HEK293 (cell line): Measurements from ENCODE around the gene STK32A.

Source experiments
- CTCF ChIA-PET: fragments of 350-600 bp; formaldehyde crosslinking; extraction: SDS; loops from one replicate; lab custom pipeline; 2021; ENCODE audit warnings: antibody characterized with exemption; lab: Yijun Ruan, JAX
- POLR2A ChIA-PET: fragments of 300-600 bp; formaldehyde crosslinking; extraction: SDS; loops from one replicate; lab custom pipeline; 2020; ENCODE audit warnings: antibody characterized with exemption, inconsistent platforms; lab: Yijun Ruan, JAX
- H3K27ac ChIP-seq: fragments of 200-500 bp; sonication (Bioruptor generic); 2 replicates; pipeline ENCODE4 v1.5.1; 2014; ENCODE audit warnings: low read depth, low read length, control low read depth, inconsistent platforms; ENCODE audit errors: extremely low read depth
- H3K36me3 ChIP-seq, 2 experiments: fragments of 200-500 bp in 1 of 2; sonication (Bioruptor generic) in 1 of 2; 1 replicate in 1 of 2; 2 replicates in 1 of 2; pipeline ENCODE4 v1.5.1; 2014 to 2017; ENCODE audit warnings: inconsistent platforms in 2 of 2, low read length in 2 of 2; ENCODE audit not compliant: control insufficient read depth in 2 of 2, insufficient read depth in 1 of 2
- H3K4me1 ChIP-seq: fragments of 200-500 bp; sonication (Bioruptor generic); 2 replicates; pipeline ENCODE4 v1.5.1; 2014; ENCODE audit warnings: mild to moderate bottlenecking, low read length, inconsistent platforms; ENCODE audit not compliant: control insufficient read depth, insufficient read depth
- H3K4me3 ChIP-seq: 2 replicates; pipeline ENCODE4 v1.5.1; 2011; ENCODE audit warnings: low read depth, mild to moderate bottlenecking, control low read depth, low read length, moderate library complexity
- H3K9me3 ChIP-seq: fragments of 200-500 bp; sonication (Bioruptor generic); 2 replicates; pipeline ENCODE4 v1.5.1; 2014; ENCODE audit warnings: low read depth, low read length, inconsistent platforms; ENCODE audit not compliant: control insufficient read depth, insufficient read depth
- ELK4 ChIP-seq: IDR thresholded peaks from 2 replicates; pipeline ENCODE4 v1.6.1; 2011; ENCODE audit warnings: mild to moderate bottlenecking, low read depth, low read length, borderline replicate concordance
- FEZF1 ChIP-seq: fragments of 450-650 bp; formaldehyde crosslinking; IDR thresholded peaks from 2 replicates; pipeline ENCODE4 v1.5.1; 2016; ENCODE audit warnings: missing biosample characterization, missing genetic modification characterization
- HOXA7 ChIP-seq: sonication (generic); formaldehyde crosslinking; IDR thresholded peaks from 2 replicates; pipeline ENCODE4 v1.8.1; 2022; ENCODE audit warnings: missing genetic modification reagents, borderline replicate concordance
- IKZF3 ChIP-seq: fragments of 450-650 bp; IDR thresholded peaks from 2 replicates; pipeline ENCODE4 v1.5.0; 2018; ENCODE audit warnings: missing biosample characterization, mild to moderate bottlenecking, missing genetic modification characterization, moderate library complexity
- KLF1 ChIP-seq: fragments of 450-650 bp; formaldehyde crosslinking; IDR thresholded peaks from 2 replicates; pipeline ENCODE4 v1.5.1; 2016; ENCODE audit warnings: missing biosample characterization, missing genetic modification characterization
- OVOL3 ChIP-seq: fragments of 450-650 bp; formaldehyde crosslinking; IDR thresholded peaks from 2 replicates; pipeline ENCODE4 v1.5.1; 2016; ENCODE audit warnings: missing biosample characterization, missing genetic modification characterization
- SP2 ChIP-seq: fragments of 450-650 bp; formaldehyde crosslinking; IDR thresholded peaks from 2 replicates; pipeline ENCODE4 v1.5.1; 2016; ENCODE audit warnings: missing biosample characterization, missing genetic modification characterization
- ZBTB21 ChIP-seq: fragments of 450-650 bp; formaldehyde crosslinking; IDR thresholded peaks from 2 replicates; pipeline ENCODE4 v1.5.1; 2017; ENCODE audit warnings: missing biosample characterization, missing genetic modification characterization
- ZBTB6 ChIP-seq: fragments of 450-650 bp; formaldehyde crosslinking; IDR thresholded peaks from 2 replicates; pipeline ENCODE4 v1.5.1; 2017; ENCODE audit warnings: missing biosample characterization, missing genetic modification characterization
- ZFP69B ChIP-seq: fragments of 450-650 bp; formaldehyde crosslinking; IDR thresholded peaks from 2 replicates; pipeline ENCODE4 v1.5.1; 2016; ENCODE audit warnings: missing biosample characterization, missing genetic modification characterization
- ZNF132 ChIP-seq: fragments of 450-650 bp; formaldehyde crosslinking; IDR thresholded peaks from 2 replicates; pipeline ENCODE4 v1.5.1; 2017; ENCODE audit warnings: missing biosample characterization, missing genetic modification characterization, borderline replicate concordance
- ZNF138 ChIP-seq: fragments of 450-650 bp; formaldehyde crosslinking; IDR thresholded peaks from 2 replicates; pipeline ENCODE4 v1.5.1; 2016; ENCODE audit warnings: missing biosample characterization, missing genetic modification characterization, borderline replicate concordance
- ZNF18 ChIP-seq: fragments of 450-650 bp; formaldehyde crosslinking; IDR thresholded peaks from 2 replicates; pipeline ENCODE4 v1.5.1; 2016; ENCODE audit warnings: missing biosample characterization, missing genetic modification characterization
- ZNF2 ChIP-seq: fragments of 450-650 bp; formaldehyde crosslinking; IDR thresholded peaks from 2 replicates; pipeline ENCODE4 v1.5.1; 2016; ENCODE audit warnings: missing biosample characterization, missing genetic modification characterization
- ZNF311 ChIP-seq: fragments of 450-650 bp; formaldehyde crosslinking; IDR thresholded peaks from 2 replicates; pipeline ENCODE4 v1.5.1; 2017; ENCODE audit warnings: missing biosample characterization, missing genetic modification characterization, borderline replicate concordance
- ZNF350 ChIP-seq: fragments of 450-650 bp; formaldehyde crosslinking; IDR thresholded peaks from 2 replicates; pipeline ENCODE4 v1.5.0; 2017; ENCODE audit warnings: missing biosample characterization, mild to moderate bottlenecking, missing genetic modification characterization
- ZNF366 ChIP-seq: fragments of 450-650 bp; formaldehyde crosslinking; conservative IDR thresholded peaks from 2 replicates; pipeline ENCODE4 v1.5.1; 2016; ENCODE audit warnings: missing biosample characterization, missing genetic modification characterization
- ZNF529 ChIP-seq: fragments of 450-650 bp; formaldehyde crosslinking; IDR thresholded peaks from 2 replicates; pipeline ENCODE4 v1.5.1; 2017; ENCODE audit warnings: missing genetic modification characterization, missing biosample characterization; ENCODE audit not compliant: insufficient replicate concordance
- ZNF555 ChIP-seq: fragments of 450-650 bp; formaldehyde crosslinking; conservative IDR thresholded peaks from 2 replicates; pipeline ENCODE4 v1.5.1; 2017; ENCODE audit warnings: missing biosample characterization, mild to moderate bottlenecking, missing genetic modification characterization, inconsistent platforms
- ZNF776 ChIP-seq: fragments of 450-650 bp; formaldehyde crosslinking; IDR thresholded peaks from 2 replicates; pipeline ENCODE4 v1.5.0; 2017; ENCODE audit warnings: missing biosample characterization, missing genetic modification characterization, borderline replicate concordance

Gene STK32A

GRCh38 chr5:147384346-147385193 lies 149.7 kb downstream of the STK32A start:
- Histone ChIP-seq H3K4me3 (no peak overlapping the region), H3K4me1 (no peaks in the 10 kb centered on the region), H3K36me3 (no peaks in the 10 kb centered on the region), H3K9me3 (no peaks in the 10 kb centered on the region), H3K27ac (no peak overlapping the region)
- POLR2A ChIA-PET, result no interaction called here
- TF ChIP-seq ZNF555 (no peak), SP2 (no peak), ZNF18 (tag by site-specific recombination) (no peak), FEZF1 (tag by site-specific recombination) (no peak), ZNF311 (tag by site-specific recombination) (no peak)
- CTCF ChIA-PET, result interaction anchor here (0.6 kb wide), 1 partner anchor 16 kb away, joined by 6 read pairs; no protein-coding TSS in a partner anchor

- POLR2A ChIA-PET, result no interaction called here
- TF ChIP-seq ZFP69B (tag by site-specific recombination), result no peak
- TF ChIP-seq ZBTB6 (tag by site-specific recombination), result no peak
- TF ChIP-seq KLF1 (tag by site-specific recombination), result no peak
- TF ChIP-seq OVOL3 (tag by site-specific recombination), result no peak
- no peak for TF ChIP-seq ZNF366 (tag by site-specific recombination)
- no peak for TF ChIP-seq ZNF138
- TF ChIP-seq ZNF350 (tag by site-specific recombination), result no peak
- TF ChIP-seq ZNF776 (tag by site-specific recombination), result no peak
- TF ChIP-seq IKZF3 (tag by site-specific recombination), result no peak
- TF ChIP-seq ZNF2 (tag by site-specific recombination), result no peak
- no peak for TF ChIP-seq HOXA7 (CRISPR knock-in tag)
- no peak for TF ChIP-seq ZNF132 (tag by site-specific recombination)
- TF ChIP-seq ZBTB21 (tag by site-specific recombination), result no peak
- no peak for TF ChIP-seq ELK4
- no peak for TF ChIP-seq ZNF529 (tag by site-specific recombination)
- TF ChIP-seq, all 188 proteins: peak for 0
- CTCF ChIA-PET, result interaction anchor here (0.6 to 1.1 kb wide), 3 partner anchors 51 to 611 kb away, joined by 4 read pairs; no protein-coding TSS in a partner anchor
- no peaks in the 10 kb centered on the region for H3K9me3 ChIP-seq
- no peak overlapping the region for H3K4me3 ChIP-seq
- H3K36me3 ChIP-seq, result no peaks in the 10 kb centered on the region
- H3K4me1 ChIP-seq, result no peaks in the 10 kb centered on the region
- no peak overlapping the region for H3K27ac ChIP-seq
These were observed 152.3 kb downstream of the STK32A start for GRCh38 chr5:147387109-147387508.
